T-helper 1 cell treated with Interleukin-12 subunit alpha and Interleukin-12 subunit beta and Interleukin-4 antibody, amounts not matched to agents 30 ng/mL and 1 ng/mL, for 36 hours (primary cell): Measurements from ENCODE around the gene CCDC169. TPM values are rescaled to one million over a fixed set of nuclear protein-coding genes. Genes with fewer than 3 reads are reported as not detected.

Experiments
- intact Hi-C: fragments of 100-400 bp; cut with micrococcal nuclease; formaldehyde crosslinking; loops from one replicate; pipeline ENCODE4 v1.15.1; 2024
- total RNA-seq: library from RNA; stranded (reverse); gene quantifications from 2 replicates; pipeline ENCODE4 v1.2.3, GENCODE V29; 2022

Gene CCDC169
- total RNA-seq, 1 donor from 2014 or later: not detected

GRCh38 chr13:36248700-36249099, 48.9 kb downstream of the CCDC169 start:
- intact Hi-C loops: no loop called here

GRCh38 chr13:36244990-36245389, 52.6 kb downstream of the CCDC169 start:
- intact Hi-C loops: no loop called here

GRCh38 chr13:36244073-36244472, 53.5 kb downstream of the CCDC169 start:
- intact Hi-C loops: no loop called here

GRCh38 chr13:36242761-36243160, 54.9 kb downstream of the CCDC169 start:
- intact Hi-C loops: no loop called here

- intact Hi-C loops: no loop called here
Observed at GRCh38 chr13:36231236-36231635, 66.4 kb downstream of the CCDC169 start.

GRCh38 chr13:36224730-36225129, 72.9 kb downstream of the CCDC169 start:
- intact Hi-C loops: no loop called here

- intact Hi-C loops: no loop called here
Observed at GRCh38 chr13:36219883-36220282, 77.7 kb downstream of the CCDC169 start.

GRCh38 chr13:36217456-36217855, 80.2 kb downstream of the CCDC169 start:
- intact Hi-C loops: no loop called here

GRCh38 chr13:36214163-36214921, 83.3 kb downstream of the CCDC169 start, which contains the start of gene SOHLH2:
SOHLH2 (minus strand) TSS chr13:36214556; CDS start chr13:36214526, 30 bp downstream.
- intact Hi-C loops: no loop called here

- intact Hi-C loops: no loop called here
Observed at GRCh38 chr13:36212789-36213188, 84.8 kb downstream of the CCDC169 start.

- intact Hi-C loops: no loop called here
Observed at GRCh38 chr13:36211567-36211966, 86.0 kb downstream of the CCDC169 start.

- intact Hi-C loops: no loop called here
Observed at GRCh38 chr13:36210738-36211137, 86.9 kb downstream of the CCDC169 start.

- intact Hi-C loops: no loop called here
Observed at GRCh38 chr13:36207672-36208071, 89.9 kb downstream of the CCDC169 start.

- intact Hi-C loops: no loop called here
Observed at GRCh38 chr13:36193151-36193855, 104.3 kb downstream of the CCDC169 start.

- intact Hi-C loops: no loop called here
Observed at GRCh38 chr13:36192166-36192565, 105.4 kb downstream of the CCDC169 start.

- intact Hi-C loops: no loop called here
Observed at GRCh38 chr13:36190771-36191170, 106.8 kb downstream of the CCDC169 start.

GRCh38 chr13:36188441-36188840, 109.2 kb downstream of the CCDC169 start:
- intact Hi-C loops: no loop called here

- intact Hi-C loops: no loop called here
Observed at GRCh38 chr13:36183901-36184300, 113.7 kb downstream of the CCDC169 start.

Other genes starting within 250 kb of the CCDC169 start
- gene DCLK1, start 166.4 kb downstream of the CCDC169 start, total RNA-seq: not detected in 2 replicates
- gene SOHLH2, start 83.3 kb downstream of the CCDC169 start, total RNA-seq: not detected in 2 replicates
- 30.6 and 33.1 TPM in 2 replicates for gene SPART, start 48.6 kb upstream of the CCDC169 start, total RNA-seq
- 3.3 and 3.8 TPM in 2 replicates for gene CCNA1, start 134.7 kb upstream of the CCDC169 start, total RNA-seq